ENCODE data around the gene MAST3.
"Not testable (repeated sequence)": the region's sequence is repeated elsewhere in the genome, so short reads cannot be mapped to it uniquely, and the experiment has no call there.

Gene MAST3

DNA sequence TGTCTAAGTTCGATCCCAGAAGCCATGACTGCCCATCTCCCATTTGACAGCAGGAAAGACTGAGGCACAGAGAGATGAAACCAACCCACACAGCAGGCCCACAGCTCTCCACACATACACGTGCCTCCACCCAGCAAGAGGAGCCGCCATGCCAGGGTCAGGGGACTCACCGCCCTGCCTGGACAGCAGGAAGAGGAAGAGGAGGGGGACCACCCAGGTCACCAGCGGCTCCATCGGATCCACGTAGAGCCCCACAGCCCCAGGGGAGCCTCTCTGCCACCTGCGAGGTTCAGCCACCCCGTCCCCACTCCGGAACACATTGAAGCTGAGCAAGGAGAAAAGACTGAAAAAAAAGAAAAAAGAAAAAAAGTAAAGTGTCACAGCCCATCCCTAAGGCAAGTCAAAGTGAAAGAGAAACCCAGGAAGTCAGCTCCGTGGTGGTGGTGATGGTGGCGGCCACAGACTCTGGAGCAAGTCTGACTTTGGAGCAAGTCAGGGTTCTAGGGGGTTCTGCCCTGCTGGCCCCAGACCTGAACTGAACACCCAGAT, 10.9 kb upstream of the MAST3 start, which contains the start of gene IL12RB1:
Gene IL12RB1, minus strand, starts transcription at position 345 of the 549 bp plus-strand sequence. Its CDS starts 111 bp downstream, at position 234.
- DNase-seq (ENCODE audit: low read depth) = no peak

DNA sequence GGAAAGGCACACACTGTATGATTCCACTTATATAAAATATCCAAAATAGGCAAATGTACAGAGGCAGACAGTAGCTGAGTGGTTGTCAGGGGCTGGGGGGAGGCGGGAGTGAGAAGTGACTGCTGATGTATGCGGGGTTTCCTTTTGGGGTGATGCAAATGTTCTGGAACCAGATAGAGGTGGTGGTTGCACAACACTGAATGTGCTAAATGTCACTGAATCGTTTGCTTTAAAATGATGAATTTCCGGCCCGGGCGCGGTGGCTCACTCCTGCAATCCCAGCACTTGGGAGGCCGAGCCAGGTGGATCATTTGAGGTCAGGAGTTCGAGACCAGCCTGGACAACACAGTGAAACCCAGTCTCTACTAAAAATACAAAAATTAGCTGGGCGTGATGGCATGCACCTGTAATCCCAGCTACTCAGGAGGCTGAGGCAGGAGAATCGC, 8.5 kb upstream of the MAST3 start:
- peak; percentile 86 for DNase-seq (ENCODE audit: low read depth)

- DNase-seq (ENCODE audit: low read depth) = no peak
Observed at GRCh38 chr19:18089726-18090125, 7.9 kb upstream of the MAST3 start.

DNA sequence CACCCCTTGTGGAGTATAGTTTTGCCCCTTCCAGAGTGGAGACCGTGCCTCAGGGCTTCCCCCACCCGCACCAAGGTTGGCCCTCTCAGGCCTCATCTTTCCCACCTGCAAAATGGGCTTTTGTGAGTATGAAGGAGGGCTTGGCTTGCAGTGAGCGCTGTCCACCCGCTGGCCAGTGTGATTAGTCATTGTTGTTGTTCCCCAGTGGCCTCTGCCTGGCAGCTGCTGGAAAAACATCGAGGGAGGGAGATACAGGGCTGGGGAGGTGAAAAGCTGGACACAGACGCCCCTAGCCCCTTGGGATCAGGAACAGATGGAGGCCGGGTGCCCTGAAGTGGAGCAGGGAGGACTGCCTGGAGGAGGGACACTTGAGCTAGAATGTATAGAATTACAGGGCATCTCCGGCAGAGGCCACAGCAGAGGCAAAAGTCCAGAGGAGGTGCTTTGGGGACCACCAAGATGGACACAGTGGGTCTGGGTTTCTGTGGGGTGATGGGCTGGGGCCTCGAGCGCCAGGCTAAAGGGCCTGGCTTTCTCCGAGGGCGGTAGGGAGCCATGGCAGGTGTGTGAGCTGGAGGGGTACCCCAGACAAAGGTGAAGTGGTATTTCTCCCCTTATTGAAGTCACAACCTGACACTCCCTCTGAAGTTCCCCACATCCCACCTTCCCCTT, 6.9 kb upstream of the MAST3 start:
- DNase-seq (ENCODE audit: low read depth) = peak; percentile 54

- no peak for DNase-seq (ENCODE audit: low read depth)
Observed at GRCh38 chr19:18091217-18091608, 6.4 kb upstream of the MAST3 start.

GRCh38 chr19:18093439-18094161, 4.0 kb upstream of the MAST3 start:
- DNase-seq (ENCODE audit: low read depth) = no peak

- no peak for DNase-seq (ENCODE audit: low read depth)
Observed at GRCh38 chr19:18096258-18096657, 1.3 kb upstream of the MAST3 start.

GRCh38 chr19:18097993-18098890, 664 bp downstream of the MAST3 start:
- no peak for DNase-seq (ENCODE audit: low read depth)

DNA sequence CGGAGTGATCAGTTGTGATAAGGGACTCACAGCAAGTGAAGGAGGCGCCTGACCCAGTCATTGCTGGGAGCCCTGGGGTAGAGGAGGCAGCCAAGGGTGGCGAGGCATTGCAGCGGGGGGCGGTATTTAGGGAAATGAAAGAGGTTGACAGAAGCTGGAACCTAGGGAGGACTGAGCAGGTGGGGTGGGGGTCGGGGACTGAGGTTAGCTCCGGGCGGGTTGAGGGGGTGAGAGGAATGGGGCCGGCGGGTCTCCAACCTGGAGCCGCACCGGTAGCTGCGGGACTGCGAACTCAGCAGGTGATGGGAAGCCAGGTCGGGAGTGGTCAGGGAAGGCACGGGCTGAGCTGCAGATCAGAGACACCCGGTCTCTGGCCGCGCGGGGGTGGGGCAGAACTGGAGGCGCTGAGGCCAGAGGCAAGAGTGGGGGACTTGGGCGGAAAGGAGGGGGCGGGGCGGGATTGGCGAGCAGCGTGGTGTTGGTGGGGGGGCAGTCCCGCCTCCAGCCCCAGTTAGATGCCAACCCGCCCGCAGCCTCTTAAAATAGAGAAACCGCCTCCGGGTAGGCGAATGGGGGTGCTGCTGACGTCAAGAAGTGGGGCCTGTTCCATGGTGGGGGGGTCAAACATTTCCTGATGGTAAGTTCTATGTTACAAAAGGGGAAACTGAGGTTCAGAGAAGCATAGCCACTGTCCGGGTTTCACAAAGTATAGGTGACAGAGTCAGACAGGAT, 1.5 kb downstream of the MAST3 start:
- DNase-seq (ENCODE audit: low read depth) = no peak

DNA sequence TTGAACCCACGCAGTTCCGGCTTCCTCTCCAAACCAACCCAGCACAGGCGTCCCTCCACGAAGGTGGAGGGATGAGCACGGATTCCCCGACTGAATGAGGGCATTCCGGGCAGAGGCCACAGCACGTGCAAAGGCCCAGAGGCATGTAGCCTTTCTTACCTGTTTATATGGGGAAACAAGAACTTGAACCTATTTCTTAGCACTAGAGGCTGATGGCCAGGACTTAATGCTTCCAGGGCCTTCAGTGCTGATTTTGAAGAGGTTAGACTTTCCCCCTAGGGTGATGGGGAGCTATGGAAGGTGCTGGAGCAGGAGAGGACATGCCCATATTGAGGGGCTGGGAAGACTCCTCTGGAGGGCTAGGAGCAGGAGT, 2.0 kb downstream of the MAST3 start:
- no peak for DNase-seq (ENCODE audit: low read depth)

- DNase-seq (ENCODE audit: low read depth) = no peak
Observed at GRCh38 chr19:18100710-18101109, 3.1 kb downstream of the MAST3 start.

- DNase-seq (ENCODE audit: low read depth) = no peak
Observed at GRCh38 chr19:18101268-18101667, 3.7 kb downstream of the MAST3 start.

- no peak for DNase-seq (ENCODE audit: low read depth)
Observed at GRCh38 chr19:18102916-18103542, 5.5 kb downstream of the MAST3 start.

GRCh38 chr19:18104793-18105131, 7.2 kb downstream of the MAST3 start:
- DNase-seq (ENCODE audit: low read depth) = no peak

GRCh38 chr19:18105259-18105658, 7.7 kb downstream of the MAST3 start:
- DNase-seq (ENCODE audit: low read depth) = not testable (repeated sequence)

DNA sequence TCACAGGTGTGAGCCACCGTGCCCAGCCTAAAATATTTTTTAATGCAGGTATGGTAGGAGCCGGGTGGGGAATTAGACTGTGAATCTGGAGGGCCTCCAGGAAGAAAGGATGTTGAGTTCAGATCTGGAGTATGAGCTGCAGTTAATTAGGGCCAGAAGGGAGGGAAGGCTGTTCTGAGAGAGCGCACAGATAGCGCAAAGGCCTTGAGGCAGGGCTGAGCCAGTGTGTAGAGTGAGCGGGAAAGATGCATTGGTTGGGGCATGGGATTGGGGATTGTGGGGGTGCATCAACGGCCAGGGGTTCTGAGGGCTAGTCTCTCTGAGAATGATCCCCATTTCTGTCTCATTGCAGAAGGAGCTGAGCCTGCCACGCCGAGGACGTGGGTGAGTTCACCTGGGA, 9.7 kb downstream of the MAST3 start:
- DNase-seq (ENCODE audit: low read depth) = no peak

- DNase-seq (ENCODE audit: low read depth) = no peak
Observed at GRCh38 chr19:18108897-18109296, 11.3 kb downstream of the MAST3 start.

- no peak for DNase-seq (ENCODE audit: low read depth)
Observed at GRCh38 chr19:18109341-18109732, 11.8 kb downstream of the MAST3 start.

GRCh38 chr19:18109733-18110608, 12.4 kb downstream of the MAST3 start:
- DNase-seq (ENCODE audit: low read depth) = no peak

DNA sequence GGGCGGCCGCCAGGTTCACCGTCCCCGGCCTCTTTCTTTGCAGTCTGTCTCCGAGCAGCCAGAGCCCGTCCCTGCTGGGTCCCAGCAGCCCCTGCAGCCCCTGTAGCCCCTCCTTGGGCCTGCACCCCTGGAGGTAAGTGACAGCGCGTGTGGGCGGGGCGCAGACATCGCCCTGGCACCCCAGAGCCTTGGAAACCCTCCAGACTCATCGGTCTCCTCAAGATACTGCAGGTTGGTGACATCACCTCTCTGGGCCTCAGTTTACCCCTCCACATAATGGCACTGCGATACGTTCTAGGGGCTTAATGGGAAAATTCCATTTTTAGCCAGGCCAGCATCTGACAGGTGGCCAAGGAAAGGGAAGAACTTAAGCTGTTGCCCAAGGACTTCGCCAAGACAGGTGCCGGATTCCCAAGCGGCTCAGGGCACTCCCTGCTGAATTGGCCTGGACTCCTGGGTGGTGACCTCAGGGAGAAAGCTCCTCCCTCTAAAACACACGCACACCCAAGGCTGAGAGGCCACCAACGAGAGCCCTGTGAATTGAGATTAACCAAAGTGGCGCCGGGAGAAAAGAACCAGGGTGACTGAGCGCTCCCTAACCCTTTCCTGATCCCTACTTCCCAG, 13.1 kb downstream of the MAST3 start:
- no peak for DNase-seq (ENCODE audit: low read depth)
